Renal pelvis (tissue), 4 donors: ENCODE results near the gene TGM6. TPM values are rescaled to one million over a fixed set of nuclear protein-coding genes. Genes with fewer than 3 reads are reported as not detected.
"Not testable (repeated sequence)": the region's sequence is repeated elsewhere in the genome, so short reads cannot be mapped to it uniquely, and the experiment has no call there.

Experiments
- DNase-seq: peaks from one replicate; pipeline ENCODE4 v3.0.0-alpha.2; 2013
- polyA plus RNA-seq, 3 donors: library from polyadenylated mRNA; unstranded; fragments of 120-200 nt; gene quantifications; one replicate each; pipeline ENCODE4 v1.2.1, GENCODE V29; 2013; ENCODE audit not compliant: insufficient read length in 3 of 3

Gene TGM6
- polyA plus RNA-seq, 3 donors: not detected

DNA sequence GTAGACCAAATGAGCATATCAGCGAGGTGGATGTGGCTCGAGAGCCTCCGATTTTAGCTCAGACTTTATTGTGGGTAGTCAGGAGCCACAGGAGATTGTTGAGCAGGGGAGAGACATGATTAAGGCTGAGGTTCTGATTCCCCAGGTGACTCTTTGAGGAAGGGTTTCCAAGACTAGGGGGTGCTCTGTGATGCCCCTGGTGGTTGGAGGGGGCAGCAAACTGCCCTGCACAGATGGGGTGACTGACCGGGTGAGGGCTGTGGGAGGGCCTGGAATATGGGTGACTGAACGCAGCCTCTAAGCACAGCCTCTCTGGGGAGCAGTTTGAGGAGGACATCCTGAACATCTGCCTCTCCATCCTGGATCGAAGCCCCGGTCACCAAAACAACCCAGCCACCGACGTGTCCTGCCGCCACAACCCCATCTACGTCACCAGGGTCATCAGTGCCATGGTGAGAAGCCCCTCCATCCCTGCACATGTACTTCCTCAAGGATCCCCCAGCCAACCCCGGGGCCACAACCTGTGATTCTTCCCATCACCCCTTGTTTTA lies 17.0 kb downstream of the TGM6 start:
- no peak for DNase-seq

DNA sequence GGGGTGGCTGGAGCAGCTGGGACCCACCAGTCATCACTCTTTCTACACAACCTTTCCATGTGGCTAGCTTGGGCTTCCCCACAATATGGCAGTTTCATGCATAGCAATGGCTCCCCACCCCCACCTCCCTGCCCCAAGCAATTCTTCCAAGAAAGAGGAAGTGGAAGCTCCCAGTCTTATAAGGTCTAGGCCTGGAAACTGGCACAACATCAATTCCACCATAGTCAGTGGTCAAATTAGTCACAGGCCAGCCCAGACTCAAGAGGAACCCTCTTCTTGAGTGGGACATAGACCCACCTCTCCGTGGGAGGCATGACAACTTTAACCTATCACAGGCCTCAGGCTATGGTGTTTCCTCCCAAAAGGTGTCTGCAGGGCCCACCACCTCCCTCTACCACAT lies 17.7 kb downstream of the TGM6 start:
- no peak for DNase-seq

DNA sequence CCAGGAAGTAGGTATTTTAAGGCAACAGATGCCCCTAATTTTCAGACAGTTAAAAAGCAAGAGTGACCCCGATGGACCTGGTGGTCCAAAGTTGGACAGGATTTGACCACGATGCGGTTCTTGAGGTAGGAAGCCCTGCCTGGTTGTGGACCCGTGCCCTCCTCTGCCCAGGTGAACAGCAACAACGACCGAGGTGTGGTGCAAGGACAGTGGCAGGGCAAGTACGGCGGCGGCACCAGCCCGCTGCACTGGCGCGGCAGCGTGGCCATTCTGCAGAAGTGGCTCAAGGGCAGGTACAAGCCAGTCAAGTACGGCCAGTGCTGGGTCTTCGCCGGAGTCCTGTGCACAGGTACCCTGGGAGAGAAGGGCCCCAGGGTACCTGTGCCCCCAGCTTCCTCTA lies 18.7 kb downstream of the TGM6 start:
- no peak for DNase-seq

DNA sequence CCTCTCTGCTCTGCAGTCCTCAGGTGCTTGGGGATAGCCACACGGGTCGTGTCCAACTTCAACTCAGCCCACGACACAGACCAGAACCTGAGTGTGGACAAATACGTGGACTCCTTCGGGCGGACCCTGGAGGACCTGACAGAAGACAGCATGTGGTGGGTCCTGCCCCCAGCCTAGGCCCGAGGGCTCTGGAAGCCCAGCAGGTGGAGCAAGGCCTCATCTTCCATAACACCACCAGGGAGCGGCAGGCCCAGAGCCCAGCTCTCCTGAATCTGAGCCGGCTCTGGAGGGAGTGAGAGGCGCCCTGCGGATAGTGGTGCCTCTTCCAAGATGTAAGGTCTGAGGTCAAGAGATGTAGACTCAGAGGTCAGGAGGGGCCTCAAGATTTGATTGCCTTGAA lies 19.6 kb downstream of the TGM6 start:
- no peak for DNase-seq

DNA sequence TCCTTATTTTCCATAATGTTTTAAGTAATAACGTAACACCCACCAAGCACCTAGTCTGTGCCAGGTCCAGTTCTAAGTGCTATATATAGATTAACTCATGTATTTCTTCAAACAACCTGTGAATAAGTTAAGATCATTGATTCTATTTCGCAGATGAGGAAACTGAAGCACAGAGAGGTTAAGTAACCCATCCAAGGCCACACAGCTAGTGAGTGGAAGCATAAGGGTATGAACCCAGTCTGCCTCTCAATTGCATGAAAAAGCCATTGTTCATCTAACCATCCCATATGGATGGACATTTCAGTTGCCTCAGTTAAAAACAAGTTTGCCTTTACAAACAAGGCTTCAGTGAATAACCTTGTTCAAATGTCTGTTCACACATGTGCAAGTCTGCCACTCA lies 20.8 kb downstream of the TGM6 start:
- no peak for DNase-seq

DNA sequence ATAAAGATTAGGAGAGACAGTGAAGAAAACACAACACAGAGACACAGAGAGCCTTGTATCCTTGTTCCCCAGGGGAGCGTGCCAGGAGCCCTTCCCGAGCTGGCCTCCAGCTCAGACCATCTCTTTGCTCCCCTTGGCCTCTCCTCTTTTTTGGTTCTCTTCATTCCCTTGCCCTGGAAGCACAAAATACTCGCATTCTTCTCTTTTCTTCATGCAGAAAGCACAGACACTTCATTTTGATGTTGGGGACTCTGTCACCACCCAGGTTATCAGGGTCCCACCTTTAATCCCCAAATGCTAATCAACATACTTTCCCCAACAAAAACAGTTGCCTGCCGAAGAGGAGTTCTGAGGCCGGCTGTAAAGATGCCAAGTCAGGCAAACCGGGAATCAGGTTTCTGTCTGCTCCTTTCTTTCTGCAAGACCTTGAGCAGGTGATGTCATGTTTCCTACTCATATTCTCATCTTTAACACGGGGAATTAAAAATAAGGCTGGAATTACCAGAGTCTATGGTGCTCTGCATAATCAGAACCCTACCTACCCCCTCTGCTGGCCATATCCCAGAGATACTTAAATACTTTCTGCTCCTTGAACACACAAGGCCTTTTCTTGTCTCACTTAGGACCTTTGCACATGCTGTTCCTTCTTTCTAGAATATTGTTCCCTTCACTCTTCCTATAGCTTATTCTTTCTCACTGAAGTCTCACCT lies 21.7 kb downstream of the TGM6 start:
- DNase-seq: peak; percentile 30

DNA sequence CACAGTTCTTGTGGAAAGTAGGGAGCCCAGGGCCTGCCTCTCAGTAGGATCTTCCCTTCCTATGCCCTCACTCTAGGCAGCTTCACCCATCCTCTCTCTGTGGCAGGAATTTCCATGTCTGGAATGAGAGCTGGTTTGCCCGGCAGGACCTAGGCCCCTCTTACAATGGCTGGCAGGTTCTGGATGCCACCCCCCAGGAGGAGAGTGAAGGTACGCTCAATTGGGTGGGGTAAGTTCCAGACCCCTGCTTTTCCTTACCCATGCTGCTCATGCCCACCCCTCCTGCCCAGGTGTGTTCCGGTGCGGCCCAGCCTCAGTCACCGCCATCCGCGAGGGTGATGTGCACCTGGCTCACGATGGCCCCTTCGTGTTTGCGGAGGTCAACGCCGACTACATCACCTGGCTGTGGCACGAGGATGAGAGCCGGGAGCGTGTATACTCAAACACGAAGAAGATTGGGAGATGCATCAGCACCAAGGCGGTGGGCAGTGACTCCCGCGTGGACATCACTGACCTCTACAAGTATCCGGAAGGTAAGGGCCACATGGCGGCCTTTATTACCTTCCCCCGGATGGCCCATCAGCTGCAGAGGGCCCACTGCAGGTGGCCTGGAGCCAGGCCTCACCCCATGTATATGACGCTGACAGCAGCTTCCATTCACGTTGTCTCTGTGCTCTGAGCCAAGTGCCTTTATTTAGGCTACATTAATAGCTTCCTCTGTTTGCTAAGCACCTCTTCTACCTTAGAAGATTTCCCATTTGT lies 22.8 kb downstream of the TGM6 start:
- no peak for DNase-seq

DNA sequence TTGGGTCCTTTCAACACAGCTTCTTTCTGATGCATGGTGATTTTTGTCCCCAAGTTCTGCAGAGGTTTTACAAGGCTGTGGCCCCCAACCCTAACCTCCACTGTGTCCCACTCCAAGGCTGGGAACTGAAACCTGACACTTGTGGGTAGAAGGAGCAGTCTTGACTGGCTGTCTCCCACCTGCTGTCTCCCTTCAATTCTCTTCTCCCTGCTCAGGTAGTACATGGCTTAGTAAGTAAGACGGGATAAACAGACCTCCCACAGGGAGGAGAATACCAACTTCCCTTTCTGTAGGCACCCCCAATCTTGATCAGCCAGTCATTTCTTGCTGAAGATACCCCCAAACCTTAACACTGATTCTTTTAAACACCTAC lies 25.0 kb downstream of the TGM6 start:
- no peak for DNase-seq

DNA sequence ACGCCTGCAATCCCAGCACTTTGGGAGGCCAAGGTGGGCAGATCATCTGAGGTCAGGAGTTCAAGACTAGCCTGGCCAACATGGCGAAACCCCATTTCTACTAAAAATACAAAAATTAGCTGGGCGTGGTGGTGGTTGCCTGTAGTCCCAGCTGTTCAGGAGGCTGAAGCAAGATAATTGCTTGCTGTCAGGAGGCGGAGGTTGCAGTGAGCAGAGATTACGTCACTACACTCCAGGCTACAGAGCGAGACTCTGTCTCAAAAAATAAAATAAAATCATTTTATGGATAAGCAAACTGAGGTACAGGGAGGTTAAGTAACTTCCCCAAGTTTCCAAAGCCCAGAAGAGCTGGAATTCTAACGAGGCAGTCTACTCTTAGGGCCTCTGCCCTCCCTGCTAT lies 26.7 kb downstream of the TGM6 start:
- DNase-seq: not testable (repeated sequence)

DNA sequence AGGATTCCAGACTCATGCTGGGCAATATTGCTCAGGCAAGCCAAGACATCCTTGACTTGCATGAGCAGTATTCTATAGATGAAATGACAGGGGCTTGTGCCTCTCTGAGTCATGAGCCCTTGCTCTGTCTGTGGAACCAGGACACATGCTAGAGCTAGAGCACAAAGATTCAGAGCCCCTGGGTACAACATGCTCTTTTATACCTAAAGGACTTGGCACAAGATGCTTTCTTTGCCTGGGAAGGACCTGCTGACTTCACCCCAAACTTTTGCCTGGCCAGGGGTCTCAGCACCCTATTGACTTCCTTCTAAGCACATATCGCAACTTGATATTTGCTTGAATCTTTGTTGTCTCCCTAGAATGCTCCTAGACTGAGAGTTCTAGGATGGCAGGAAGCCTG lies 27.4 kb downstream of the TGM6 start:
- no peak for DNase-seq

DNA sequence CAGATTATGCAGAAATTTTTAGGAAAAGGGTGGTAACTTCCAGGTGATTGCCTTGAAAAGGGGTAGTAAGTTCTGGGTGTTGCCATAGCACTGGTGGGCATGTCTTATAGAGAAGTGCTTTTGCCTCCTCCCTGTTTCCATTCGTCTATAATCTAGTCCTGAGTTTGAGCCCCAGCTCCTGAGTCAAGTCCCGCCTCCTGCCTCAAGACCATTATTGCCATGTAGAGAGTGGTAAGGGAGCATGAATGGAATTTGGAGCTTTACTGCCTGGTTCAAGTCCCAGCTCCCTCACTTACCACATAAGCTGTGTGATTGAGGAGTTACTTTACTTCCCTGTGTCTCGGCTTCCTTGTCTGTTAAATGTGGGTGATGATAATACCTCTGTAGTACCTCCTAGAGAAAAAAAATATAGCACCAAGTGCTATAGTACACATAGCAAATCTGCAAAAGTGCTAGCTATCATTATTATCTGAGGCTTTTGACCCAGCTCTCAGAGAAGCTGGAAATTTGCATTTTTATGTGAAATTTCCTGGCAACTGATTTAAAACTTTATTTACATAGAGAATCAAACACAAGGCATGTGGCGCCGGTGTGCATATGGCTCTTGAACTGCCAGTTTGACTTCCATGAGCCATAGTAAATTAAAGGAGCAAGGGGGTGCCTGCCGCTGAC lies 36.0 kb downstream of the TGM6 start:
- DNase-seq: no peak

DNA sequence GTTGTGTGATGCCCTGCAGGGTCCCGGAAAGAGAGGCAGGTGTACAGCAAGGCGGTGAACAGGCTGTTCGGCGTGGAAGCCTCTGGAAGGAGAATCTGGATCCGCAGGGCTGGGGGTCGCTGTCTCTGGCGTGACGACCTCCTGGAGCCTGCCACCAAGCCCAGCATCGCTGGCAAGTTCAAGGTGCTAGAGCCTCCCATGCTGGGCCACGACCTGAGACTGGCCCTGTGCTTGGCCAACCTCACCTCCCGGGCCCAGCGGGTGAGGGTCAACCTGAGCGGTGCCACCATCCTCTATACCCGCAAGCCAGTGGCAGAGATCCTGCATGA lies 36.5 kb downstream of the TGM6 start:
- no peak for DNase-seq

DNA sequence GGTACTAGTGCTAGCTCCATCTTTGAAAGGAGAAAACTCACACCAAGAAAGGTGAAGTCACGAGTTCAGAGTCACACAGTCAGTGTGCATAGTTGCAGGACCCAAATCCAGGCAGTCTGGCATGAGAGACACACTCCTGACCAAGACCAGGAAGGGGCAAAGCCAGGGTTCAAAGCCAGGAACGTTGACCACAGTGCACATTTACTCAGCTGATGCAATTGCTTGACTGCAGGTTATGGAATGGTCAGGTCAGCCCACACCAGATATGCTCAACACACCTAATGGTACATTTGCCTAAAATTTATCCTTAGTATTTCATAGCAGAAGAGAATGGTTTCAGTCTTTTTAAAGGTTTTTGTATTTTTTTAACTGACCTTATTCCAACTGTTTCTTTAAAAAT lies 37.7 kb downstream of the TGM6 start:
- DNase-seq: no peak

DNA sequence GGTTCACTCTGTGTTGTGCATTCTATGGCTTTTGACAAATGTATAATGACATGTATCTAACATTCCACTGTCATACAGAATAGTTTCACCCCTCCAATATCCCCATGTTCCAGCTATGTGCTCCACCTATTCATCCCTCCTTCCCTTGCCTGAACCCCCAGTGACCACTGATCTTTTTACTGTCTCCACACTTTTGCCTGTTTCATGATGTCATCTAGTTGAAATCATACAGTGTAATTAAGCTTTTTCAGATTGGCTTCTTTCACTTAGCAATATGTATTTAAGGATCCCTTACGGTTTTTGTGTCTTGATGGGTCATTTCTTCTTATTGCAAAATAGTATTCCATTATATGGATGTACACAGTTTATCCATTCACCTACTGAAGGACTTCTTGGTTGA lies 39.8 kb downstream of the TGM6 start:
- no peak for DNase-seq

DNA sequence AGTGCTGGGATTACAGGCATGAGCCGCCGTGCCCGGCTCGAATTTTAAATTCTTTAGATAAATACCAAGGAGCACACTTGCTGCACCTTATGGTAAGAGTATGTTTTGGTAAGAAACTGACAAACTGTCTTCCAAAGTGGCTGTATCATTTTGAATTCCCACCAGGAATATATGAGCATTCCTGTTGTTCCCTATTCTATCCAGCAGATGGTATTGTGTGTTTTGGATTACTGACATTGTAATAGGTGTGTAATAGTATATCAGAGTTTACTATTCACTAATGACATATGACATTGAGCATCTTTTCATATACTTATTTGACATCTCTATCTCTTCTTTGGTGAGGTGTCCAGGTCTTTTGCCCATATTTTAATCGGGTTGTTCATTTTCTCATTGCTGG lies 40.5 kb downstream of the TGM6 start:
- no peak for DNase-seq

DNA sequence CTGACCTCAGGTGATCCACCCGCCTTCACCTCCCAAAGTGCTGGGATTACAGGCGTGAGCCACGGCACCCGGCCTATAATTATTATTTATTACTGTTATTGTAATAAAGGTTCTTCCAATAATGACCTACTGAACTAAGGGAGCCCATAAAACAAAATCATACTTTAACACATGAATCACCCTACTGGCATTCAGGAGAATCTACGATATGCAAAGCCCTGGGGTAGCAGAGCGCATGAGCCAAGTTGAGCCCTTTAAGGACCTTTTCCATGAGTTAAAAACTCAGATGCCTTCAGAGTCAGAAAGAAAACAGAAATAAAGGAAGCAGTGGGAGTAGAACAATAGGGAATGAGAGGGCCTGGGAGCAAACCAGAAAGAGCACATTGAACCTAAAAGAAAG lies 48.4 kb downstream of the TGM6 start:
- DNase-seq: no peak

DNA sequence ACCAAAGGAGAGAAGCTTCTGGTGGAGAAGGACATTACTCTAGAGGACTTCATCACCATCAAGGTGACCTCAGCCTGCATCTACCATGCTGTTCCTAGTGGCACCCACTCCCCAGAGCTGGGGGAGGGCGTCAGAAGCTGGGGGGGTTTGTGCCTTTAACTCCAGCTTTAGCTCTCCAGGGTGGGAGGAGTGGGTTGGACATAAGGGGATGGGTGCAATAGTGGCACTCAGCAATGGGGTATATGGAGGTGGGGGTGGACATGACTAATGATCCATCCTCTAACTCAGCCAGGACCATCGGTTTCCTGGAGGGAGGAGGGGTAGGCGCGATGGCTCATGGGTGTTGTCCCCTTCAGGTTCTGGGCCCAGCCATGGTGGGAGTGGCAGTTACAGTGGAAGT lies 49.8 kb downstream of the TGM6 start:
- DNase-seq: no peak

DNA sequence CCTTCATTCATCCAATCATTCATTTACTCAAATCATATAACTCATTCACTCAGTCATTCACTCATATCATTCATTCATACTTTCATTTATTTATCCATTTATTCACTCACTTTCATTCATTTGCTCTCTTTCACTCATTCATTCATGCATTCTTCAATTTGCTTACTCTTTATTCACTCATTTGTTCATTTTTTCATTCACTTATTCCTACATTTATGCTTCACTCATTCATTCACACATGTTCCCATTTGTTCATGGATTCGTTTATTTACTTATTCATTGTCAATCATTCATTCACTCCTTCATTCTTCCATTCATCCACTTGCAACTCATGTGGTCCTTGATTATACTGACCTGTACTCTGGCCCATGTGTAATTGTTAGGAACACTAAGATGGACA lies 50.5 kb downstream of the TGM6 start:
- DNase-seq: no peak

DNA sequence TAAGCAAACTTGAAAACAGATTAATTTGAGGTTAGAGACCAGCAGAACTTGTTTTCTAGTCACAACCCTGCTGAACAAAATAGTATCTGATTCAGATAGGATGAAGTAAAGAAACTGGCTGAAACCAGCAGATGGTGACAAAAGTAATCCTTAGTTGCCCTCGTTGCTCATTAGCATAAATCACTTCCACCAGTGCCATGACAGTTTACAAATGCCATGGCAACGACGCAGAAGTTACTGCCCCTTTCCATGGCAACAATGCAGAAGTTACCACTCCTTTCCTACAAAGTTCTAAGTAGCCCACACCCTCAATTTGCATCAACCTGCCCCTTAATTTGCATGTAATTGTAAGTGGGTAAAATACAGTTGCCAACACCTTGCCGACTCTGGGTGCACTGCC lies 66.1 kb downstream of the TGM6 start:
- no peak for DNase-seq

DNA sequence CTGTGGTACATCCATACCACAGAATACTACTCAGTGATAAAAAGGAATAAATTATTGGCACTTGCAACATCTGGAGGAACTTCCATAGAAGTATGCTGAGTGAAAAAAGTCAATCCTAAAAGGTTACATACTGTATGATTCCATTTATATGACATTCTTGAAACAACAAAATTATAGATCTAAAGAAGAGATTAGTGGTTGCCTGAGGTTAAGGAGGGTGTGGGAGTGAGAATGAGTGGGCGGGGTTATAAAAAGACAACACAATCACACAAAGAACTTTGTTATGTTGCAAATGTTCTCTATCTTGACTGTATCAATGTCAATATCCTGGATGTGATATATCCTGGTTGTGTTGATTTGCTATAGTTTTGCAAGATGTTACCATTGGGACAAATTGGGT lies 68.7 kb downstream of the TGM6 start:
- no peak for DNase-seq

DNA sequence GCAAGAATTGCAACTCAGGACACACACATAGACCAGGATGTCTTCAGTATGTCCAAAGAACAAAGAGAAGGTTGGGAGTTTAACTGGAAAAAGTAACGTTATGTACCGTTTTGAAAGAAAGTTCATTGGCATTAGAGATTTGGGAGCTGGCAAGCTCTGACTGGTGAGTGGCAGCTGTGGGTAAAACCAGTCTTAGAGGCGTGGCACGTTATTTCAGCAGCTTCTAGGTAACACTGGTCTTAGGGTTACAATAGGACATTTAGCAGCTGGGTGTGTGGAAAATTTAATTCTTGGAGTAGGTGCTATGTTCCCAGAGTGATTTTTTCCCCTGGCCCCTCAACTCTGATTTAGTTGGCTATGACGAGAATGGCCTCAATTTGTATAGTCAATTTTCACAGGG lies 70.7 kb downstream of the TGM6 start:
- DNase-seq: no peak

DNA sequence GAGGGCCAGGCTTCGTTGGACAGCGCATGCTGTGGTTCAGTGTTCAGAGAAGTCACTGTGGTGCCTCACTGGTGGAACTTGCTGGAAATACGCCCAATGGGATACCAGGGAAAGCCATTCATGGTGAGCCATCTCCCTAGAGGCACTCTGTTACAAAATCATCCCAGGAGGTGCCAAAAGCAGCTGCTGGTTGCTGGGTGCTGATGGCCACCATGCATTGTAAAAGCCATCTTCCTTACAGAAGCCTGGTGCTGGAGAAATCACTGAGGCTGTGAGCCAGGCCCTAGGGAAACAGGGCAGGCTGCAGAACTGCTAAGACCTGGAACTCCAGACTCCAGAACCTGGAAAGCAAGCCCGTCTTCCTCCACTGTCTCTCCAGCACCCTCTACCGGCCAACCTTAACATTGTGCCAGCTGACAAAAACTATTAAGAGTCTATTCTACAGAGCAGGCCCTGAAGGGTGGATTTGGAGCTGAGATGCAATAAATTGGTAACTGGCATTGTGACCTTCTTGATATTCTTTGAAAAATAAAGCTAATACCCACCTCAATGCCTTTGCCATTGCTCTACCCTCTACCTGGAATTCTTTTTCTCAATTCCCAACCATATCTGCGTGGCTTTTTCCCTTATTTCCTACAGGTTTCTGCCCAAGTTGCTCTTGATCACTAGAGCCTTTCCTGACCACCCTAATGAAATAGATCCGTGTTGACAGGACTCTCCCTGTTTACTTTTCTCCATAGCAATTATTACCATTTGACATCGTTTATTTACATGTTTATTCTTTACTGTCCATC lies 71.4 kb downstream of the TGM6 start:
- DNase-seq: peak; percentile 60
